Endothelial cell of umbilical vein (primary cell): ENCODE data around the gene EVC2. TPM values are rescaled to one million over a fixed set of nuclear protein-coding genes. Genes with fewer than 3 reads are reported as not detected.

Experiments used
- BruUV-seq: library from RNA; stranded (reverse); fragments of 400-500 nt; replicated peaks from 2 replicates; lab custom pipeline; 2021; lab: Mats Ljungman, UMichigan
- CTCF ChIA-PET: fragments of 300-600, 350-600 bp; sonication (Branson Sonifier 250); formaldehyde crosslinking; loops from one replicate; lab custom pipeline; 2021; ENCODE audit warnings: antibody characterized with exemption, inconsistent platforms; lab: Charles Lee
- POLR2A ChIA-PET: fragments of 300-600, 350-600 bp; sonication (Branson Sonifier 250); formaldehyde crosslinking; loops from one replicate; lab custom pipeline; 2021; ENCODE audit warnings: antibody characterized with exemption, inconsistent platforms; lab: Charles Lee
- DNase-seq: peaks from one replicate; pipeline ENCODE4 v3.0.0-alpha.2; 2011; ENCODE audit warnings: low read depth, low spot score
- FAIRE-seq: peaks from 2 replicates; lab custom pipeline; 2011; peaks lifted over from hg19 to GRCh38; lab: Jason Lieb, UNC
- H2AFZ ChIP-seq: 2 replicates; pipeline ENCODE4 v1.6.0; 2012; ENCODE audit warnings: low read depth, low read length, control low read depth, inconsistent platforms
- H3K27ac ChIP-seq: 2 replicates; pipeline ENCODE4 v1.5.1; 2011; ENCODE audit warnings: low read depth, mild to moderate bottlenecking, control low read depth, low read length, moderate library complexity; ENCODE audit not compliant: insufficient read depth
- H3K27me3 ChIP-seq, 2 experiments: 2 replicates each; pipeline versions ENCODE4 v1.6.0 to v1.6.1; 2011; ENCODE audit warnings: low read length in 2 of 2, mixed read lengths in 1 of 2; ENCODE audit not compliant: control insufficient read depth in 2 of 2, insufficient read depth in 2 of 2
- H3K36me3 ChIP-seq, 2 experiments: 2 replicates in 1 of 2; 3 replicates in 1 of 2; pipeline ENCODE4 v1.5.1; 2011; ENCODE audit warnings: low read length in 2 of 2, mild to moderate bottlenecking in 1 of 2, moderate library complexity in 1 of 2; ENCODE audit not compliant: control insufficient read depth in 2 of 2, insufficient read depth in 2 of 2; ENCODE audit errors: extremely low read depth in 1 of 2
- H3K4me1 ChIP-seq: 3 replicates; pipeline ENCODE4 v1.5.1; 2011; ENCODE audit warnings: mild to moderate bottlenecking, low read length; ENCODE audit not compliant: control insufficient read depth, insufficient read depth; ENCODE audit errors: extremely low read depth
- H3K4me2 ChIP-seq: 2 replicates; pipeline ENCODE4 v1.6.1; 2011; ENCODE audit warnings: low read length, control low read depth, mixed read lengths; ENCODE audit not compliant: insufficient read depth
- H3K4me3 ChIP-seq, 3 experiments: fragments of 200-600 bp in 1 of 3; sonication (generic), shearing (Covaris generic) in 1 of 3; replicated peaks in 1 of 3; 2 replicates each; pipeline ENCODE4 v1.5.1; 2011 to 2016; ENCODE audit warnings: control low read depth in 3 of 3, low read length in 3 of 3, mild to moderate bottlenecking in 2 of 3, inconsistent platforms in 1 of 3, low read depth in 1 of 3, moderate library complexity in 1 of 3; ENCODE audit not compliant: insufficient read depth in 1 of 3
- H3K79me2 ChIP-seq: 2 replicates; pipeline ENCODE4 v1.6.0; 2012; ENCODE audit warnings: low read length, inconsistent platforms; ENCODE audit not compliant: control insufficient read depth, insufficient read depth
- H3K9ac ChIP-seq: replicated peaks from 2 replicates; pipeline ENCODE3; 2011; ENCODE audit warnings: low read length, control low read depth; ENCODE audit not compliant: insufficient read depth; ENCODE audit errors: extremely low read depth
- H3K9me1 ChIP-seq: replicated peaks from 3 replicates; pipeline ENCODE4 v1.6.0; 2011; ENCODE audit warnings: mild to moderate bottlenecking, low read length; ENCODE audit not compliant: control insufficient read depth, insufficient read depth; ENCODE audit errors: extremely low read depth
- H3K9me3 ChIP-seq: replicated peaks from 2 replicates; pipeline ENCODE4 v1.5.1; 2012; ENCODE audit warnings: low read length, inconsistent platforms; ENCODE audit not compliant: control insufficient read depth, insufficient read depth
- H4K20me1 ChIP-seq: replicated peaks from 2 replicates; pipeline ENCODE3; 2011; ENCODE audit warnings: mild to moderate bottlenecking, low read length; ENCODE audit not compliant: control insufficient read depth, insufficient read depth; ENCODE audit errors: extremely low read depth
- EZH2 ChIP-seq: IDR thresholded peaks from 2 replicates; pipeline ENCODE4 v1.6.1; 2012; ENCODE audit warnings: borderline replicate concordance, low read depth, mild to moderate bottlenecking, moderate library complexity, low read length, inconsistent platforms; ENCODE audit not compliant: severe bottlenecking
- FOS ChIP-seq: IDR thresholded peaks from 2 replicates; pipeline ENCODE4 v1.6.1; 2011; ENCODE audit warnings: mild to moderate bottlenecking, low read length, moderate library complexity, borderline replicate concordance; ENCODE audit not compliant: insufficient read depth
- GATA2 ChIP-seq: IDR thresholded peaks from 2 replicates; pipeline ENCODE4 v1.7.0; 2011; ENCODE audit warnings: low read depth, mild to moderate bottlenecking, moderate library complexity, mixed read lengths, low read length; ENCODE audit not compliant: insufficient read length, insufficient read depth
- JUN ChIP-seq: IDR thresholded peaks from 2 replicates; pipeline ENCODE4 v1.6.1; 2011; ENCODE audit warnings: borderline replicate concordance, low read depth; ENCODE audit not compliant: insufficient read length, insufficient read depth
- MYC ChIP-seq: IDR thresholded peaks from one replicate; pipeline ENCODE4 v1.6.1; 2011; ENCODE audit warnings: mild to moderate bottlenecking, low read depth, low read length
- POLR2A ChIP-seq: IDR thresholded peaks from 2 replicates; pipeline ENCODE4 v1.6.1; 2012; ENCODE audit warnings: low read depth, mild to moderate bottlenecking, control low read depth, low read length
- POLR2AphosphoS5 ChIP-seq: IDR thresholded peaks from 2 replicates; pipeline ENCODE4 v1.6.1; 2012; ENCODE audit warnings: low read depth, mild to moderate bottlenecking, control low read depth, low read length, moderate library complexity; ENCODE audit not compliant: insufficient read depth
- dilution Hi-C: fragments of 300-500 bp; cut with MboI; formaldehyde crosslinking; loops from one replicate; pipeline ENCODE4 v1.15.0; 2019; ENCODE audit warnings: low sequenced_read_pairs; ENCODE audit not compliant: extremely low pct_ligation_motif_present
- intact Hi-C: fragments of 100-400 bp; cut with micrococcal nuclease; formaldehyde crosslinking; loops from one replicate; pipeline ENCODE4 v1.10.0; 2022
- polyA plus RNA-seq, 4 experiments: library from polyadenylated mRNA; depleted of rRNA in 3 of 4; stranded (reverse) in 3 of 4; unstranded in 1 of 4; fragments of >200 nt; gene quantifications; 2 replicates each; pipeline versions ENCODE4 v1.2.1 to v1.2.3, GENCODE V29; 2011 to 2012; ENCODE audit warnings: missing spikeins in 1 of 4
- total RNA-seq: library from RNA; stranded (reverse); gene quantifications from 2 replicates; pipeline ENCODE4 v1.2.3, GENCODE V29; 2021
- TF ChIP-seq, protein P1 (sequence below), 2 donors: IDR thresholded peaks; 1 replicate in 1 of 2; 2 replicates in 1 of 2; pipeline ENCODE4 v1.5.1; 2011; ENCODE audit warnings: low read length in 2 of 2, mild to moderate bottlenecking in 2 of 2, moderate library complexity in 2 of 2, control low read depth in 1 of 2, inconsistent platforms in 1 of 2, low read depth in 1 of 2; ENCODE audit not compliant: insufficient read depth in 1 of 2; ENCODE audit errors: extremely low read depth in 1 of 2

Gene EVC2
- total and polyA plus RNA-seq, 2 donors (not counting 3 experiments of a cell fraction or from before 2014, with no cell fraction given): 1.7 to 8.8 TPM

DNA sequence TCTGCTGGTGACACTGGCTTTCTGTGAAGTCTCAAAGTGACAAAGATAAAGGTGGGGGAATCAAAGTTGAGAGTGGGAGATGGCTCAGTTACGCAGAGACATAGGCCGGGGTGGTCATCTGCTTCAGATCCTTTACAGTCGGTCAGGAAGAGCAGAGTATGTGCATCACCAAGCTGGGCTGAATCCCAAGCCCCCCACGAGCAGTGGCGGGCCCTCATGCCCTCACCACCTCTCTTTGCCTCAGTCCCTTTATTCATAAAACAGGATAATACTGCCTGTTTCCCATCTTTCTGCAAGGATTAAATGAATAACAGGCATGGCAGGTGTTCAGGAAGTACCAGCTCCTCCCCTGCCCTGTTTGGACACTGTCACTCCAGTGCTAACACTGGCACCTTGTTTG lies 135.6 kb downstream of the EVC2 start:
- no peak for DNase-seq
- intact Hi-C loops: no loop called here
- H2AFZ ChIP-seq: no peak overlapping the region
- dilution Hi-C loops: no loop called here
- POLR2A ChIA-PET: no interaction called here
- no peaks in the 10 kb centered on the region for H3K9me3 ChIP-seq
- no peaks in the 10 kb centered on the region for H3K9me1 ChIP-seq
- no peak overlapping the region for H3K27ac ChIP-seq
- no peak overlapping the region for H3K9ac ChIP-seq
- FAIRE-seq: no peak
- no peaks in the 10 kb centered on the region for H4K20me1 ChIP-seq
- H3K27me3 ChIP-seq: no peaks in the 10 kb centered on the region
- TF ChIP-seq, protein P1, sequence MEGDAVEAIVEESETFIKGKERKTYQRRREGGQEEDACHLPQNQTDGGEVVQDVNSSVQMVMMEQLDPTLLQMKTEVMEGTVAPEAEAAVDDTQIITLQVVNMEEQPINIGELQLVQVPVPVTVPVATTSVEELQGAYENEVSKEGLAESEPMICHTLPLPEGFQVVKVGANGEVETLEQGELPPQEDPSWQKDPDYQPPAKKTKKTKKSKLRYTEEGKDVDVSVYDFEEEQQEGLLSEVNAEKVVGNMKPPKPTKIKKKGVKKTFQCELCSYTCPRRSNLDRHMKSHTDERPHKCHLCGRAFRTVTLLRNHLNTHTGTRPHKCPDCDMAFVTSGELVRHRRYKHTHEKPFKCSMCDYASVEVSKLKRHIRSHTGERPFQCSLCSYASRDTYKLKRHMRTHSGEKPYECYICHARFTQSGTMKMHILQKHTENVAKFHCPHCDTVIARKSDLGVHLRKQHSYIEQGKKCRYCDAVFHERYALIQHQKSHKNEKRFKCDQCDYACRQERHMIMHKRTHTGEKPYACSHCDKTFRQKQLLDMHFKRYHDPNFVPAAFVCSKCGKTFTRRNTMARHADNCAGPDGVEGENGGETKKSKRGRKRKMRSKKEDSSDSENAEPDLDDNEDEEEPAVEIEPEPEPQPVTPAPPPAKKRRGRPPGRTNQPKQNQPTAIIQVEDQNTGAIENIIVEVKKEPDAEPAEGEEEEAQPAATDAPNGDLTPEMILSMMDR (IDR thresholded peaks at IDR 0.05; ENCODE audit: extremely low read depth in 1 of 2, insufficient read depth in 1 of 2, low read depth in 1 of 2, low read length in 2 of 2): no peak
- no peak for TF ChIP-seq EZH2
- TF ChIP-seq MYC: no peak
- TF ChIP-seq POLR2A: no peak
- TF ChIP-seq GATA2: no peak
- TF ChIP-seq POLR2AphosphoS5: no peak
- no peak for TF ChIP-seq JUN
- TF ChIP-seq FOS: no peak
- CTCF ChIA-PET: no interaction called here
- BruUV-seq: no TSS peak
- H3K4me2 ChIP-seq: no peak overlapping the region
- no peaks in the 10 kb centered on the region for H3K4me1 ChIP-seq
- no peak overlapping the region for H3K4me3 ChIP-seq
- H3K79me2 ChIP-seq: no peaks in the 10 kb centered on the region
- H3K36me3 ChIP-seq: peaks cover 0 to 14% of the 10 kb centered on the region in 2 experiments
